OCI-LY1 (cell line): Measurements from ENCODE around the gene SPSB3.

Experiments used
- H2AFZ ChIP-seq: fragments of 200-600 bp; sonication (generic), shearing (Covaris generic); 2 replicates; pipeline ENCODE4 v1.6.0; 2014; ENCODE audit warnings: antibody characterized with exemption, mild to moderate bottlenecking, low read length
- H3F3A ChIP-seq: fragments of 200-600 bp; sonication (generic), shearing (Covaris generic); 2 replicates; pipeline ENCODE4 v1.6.0; 2014; ENCODE audit warnings: mild to moderate bottlenecking, antibody characterized with exemption, low read length, moderate library complexity; ENCODE audit not compliant: insufficient read depth
- H3K27ac ChIP-seq: fragments of 200-600 bp; sonication (generic); 2 replicates; pipeline ENCODE4 v1.5.1; 2014; ENCODE audit warnings: low read length, mixed run types, mild to moderate bottlenecking, low read depth; ENCODE audit not compliant: poor library complexity, severe bottlenecking
- H3K27me3 ChIP-seq: fragments of 200-600 bp; sonication (generic); 2 replicates; pipeline ENCODE4 v1.6.0; 2014; ENCODE audit warnings: antibody characterized with exemption, mild to moderate bottlenecking, low read length, moderate library complexity; ENCODE audit not compliant: insufficient read depth
- H3K36me3 ChIP-seq: fragments of 200-600 bp; sonication (generic); 2 replicates; pipeline ENCODE4 v1.6.1; 2014; ENCODE audit warnings: mild to moderate bottlenecking, antibody characterized with exemption, low read length, moderate library complexity, mixed read lengths; ENCODE audit not compliant: insufficient read depth
- H3K4me1 ChIP-seq: fragments of 200-600 bp; sonication (generic); 2 replicates; pipeline ENCODE4 v1.5.1; 2014; ENCODE audit warnings: mild to moderate bottlenecking, low read length, moderate library complexity; ENCODE audit not compliant: insufficient read depth, severe bottlenecking
- H3K4me2 ChIP-seq: fragments of 200-600 bp; sonication (generic), shearing (Covaris generic); 2 replicates; pipeline ENCODE4 v1.6.1; 2014; ENCODE audit warnings: low read length
- H3K4me3 ChIP-seq: fragments of 200-600 bp; sonication (generic); 2 replicates; pipeline ENCODE4 v1.5.1; 2014; ENCODE audit warnings: low read length, low read depth, mild to moderate bottlenecking, mixed read lengths; ENCODE audit not compliant: poor library complexity, severe bottlenecking
- H3K79me2 ChIP-seq: fragments of 200-600 bp; shearing (Covaris generic); 2 replicates; pipeline ENCODE4 v1.6.1; 2016; ENCODE audit warnings: mixed run types, low read length, mixed read lengths; ENCODE audit not compliant: insufficient read depth
- H3K9ac ChIP-seq: fragments of 200-600 bp; sonication (generic), shearing (Covaris generic); 2 replicates; pipeline ENCODE4 v1.6.1; 2014; ENCODE audit warnings: mild to moderate bottlenecking, low read length, mixed read lengths
- H3K9me2 ChIP-seq: fragments of 200-600 bp; sonication (generic), shearing (Covaris generic); 2 replicates; pipeline ENCODE4 v1.6.1; 2014; ENCODE audit warnings: low read depth, mild to moderate bottlenecking, low read length, mixed read lengths
- H3K9me3 ChIP-seq: fragments of 200-600 bp; shearing (Covaris generic); 2 replicates; pipeline ENCODE4 v1.6.1; 2014; ENCODE audit warnings: low read length, mixed read lengths
- H4K20me1 ChIP-seq: fragments of 200-600 bp; sonication (generic), shearing (Covaris generic); 2 replicates; pipeline ENCODE4 v1.6.0; 2016; ENCODE audit warnings: mild to moderate bottlenecking, low read length; ENCODE audit not compliant: insufficient read depth
- CTCF ChIP-seq: fragments of 200-600 bp; sonication (generic), shearing (Covaris generic); IDR thresholded peaks from 2 replicates; pipeline ENCODE4 v1.5.1; 2017; ENCODE audit warnings: mild to moderate bottlenecking, antibody characterized with exemption, low read length, moderate library complexity, mixed read lengths
- EZH2 ChIP-seq: fragments of 200-600 bp; sonication (generic), shearing (Covaris generic); IDR thresholded peaks from 2 replicates; pipeline ENCODE4 v1.8.0; 2017; ENCODE audit warnings: borderline replicate concordance, mixed run types, mild to moderate bottlenecking, antibody characterized with exemption, low read length, moderate library complexity, mixed read lengths

Gene SPSB3

GRCh38 chr16:1744338-1744840 lies 38.0 kb downstream of the SPSB3 start:
- Histone ChIP-seq H4K20me1 (no peaks in the 10 kb centered on the region), H3K36me3 (peaks cover 56% of the 10 kb centered on the region)

GRCh38 chr16:1743376-1744337 lies 38.7 kb downstream of the SPSB3 start:
- H3K9ac ChIP-seq, result no peak overlapping the region
- H3K4me2 ChIP-seq, result no peak overlapping the region

More at GRCh38 chr16:1744338-1744840, 38.0 kb downstream of the SPSB3 start:
- no peak overlapping the region for H2AFZ ChIP-seq
- H3K9me2 ChIP-seq, result no peaks in the 10 kb centered on the region
- H3K4me2 ChIP-seq, result no peak overlapping the region
- no peak overlapping the region for H3K4me3 ChIP-seq
- H3K4me1 ChIP-seq, result no peaks in the 10 kb centered on the region
- no peaks in the 10 kb centered on the region for H3K9me3 ChIP-seq
- H3K79me2 ChIP-seq, result no peaks in the 10 kb centered on the region
- no peaks in the 10 kb centered on the region for H3K27me3 ChIP-seq
- H3K27ac ChIP-seq, result no peak overlapping the region
- TF ChIP-seq EZH2 (no peak), CTCF (no peak)
- no peaks in the 10 kb centered on the region; the same call in 1 of the 2 replicates for H3F3A ChIP-seq
- no peak overlapping the region for H3K9ac ChIP-seq

GRCh38 chr16:1741553-1742165 lies 40.7 kb downstream of the SPSB3 start:
- H3K79me2 ChIP-seq, result no peaks in the 10 kb centered on the region
- no peaks in the 10 kb centered on the region for H3K27me3 ChIP-seq
- no peak for TF ChIP-seq EZH2
- TF ChIP-seq CTCF, result no peak
- no peak overlapping the region for H3K4me3 ChIP-seq
- H2AFZ ChIP-seq, result no peak overlapping the region
- H3F3A ChIP-seq, result peaks cover 13% of the 10 kb centered on the region
- no peak overlapping the region for H3K27ac ChIP-seq
- H3K4me2 ChIP-seq, result no peak overlapping the region
- H4K20me1 ChIP-seq, result no peaks in the 10 kb centered on the region
- H3K9me2 ChIP-seq, result no peaks in the 10 kb centered on the region
- H3K9me3 ChIP-seq, result no peaks in the 10 kb centered on the region
- H3K9ac ChIP-seq, result no peak overlapping the region
- no peaks in the 10 kb centered on the region for H3K4me1 ChIP-seq
- peaks cover 31% of the 10 kb centered on the region for H3K36me3 ChIP-seq

More at GRCh38 chr16:1743376-1744337, 38.7 kb downstream of the SPSB3 start:
- H3K9me2 ChIP-seq, result no peaks in the 10 kb centered on the region
- no peak overlapping the region for H3K27ac ChIP-seq
- no peak overlapping the region for H3K4me3 ChIP-seq
- peaks cover 48% of the 10 kb centered on the region for H3K36me3 ChIP-seq
- peaks cover 2% of the 10 kb centered on the region for H3F3A ChIP-seq
- no peak overlapping the region for H2AFZ ChIP-seq
- no peaks in the 10 kb centered on the region for H3K4me1 ChIP-seq
- H4K20me1 ChIP-seq, result no peaks in the 10 kb centered on the region
- no peaks in the 10 kb centered on the region for H3K27me3 ChIP-seq
- TF ChIP-seq CTCF, result no peak
- TF ChIP-seq EZH2, result no peak
- H3K9me3 ChIP-seq, result no peaks in the 10 kb centered on the region
- no peaks in the 10 kb centered on the region for H3K79me2 ChIP-seq
